Muscle layer of duodenum (tissue), 2 donors: Measurements from ENCODE around the gene MBNL3.

ENCODE experiments used
- H3K27ac ChIP-seq: one replicate; pipeline ENCODE4 v1.7.0; 2013; ENCODE audit warnings: mild to moderate bottlenecking, low read length
- H3K27me3 ChIP-seq: one replicate; pipeline ENCODE4 v1.7.0; 2013; ENCODE audit warnings: low read depth, mild to moderate bottlenecking, control low read depth, low read length
- H3K36me3 ChIP-seq, 2 donors: one replicate each; pipeline ENCODE4 v1.7.0; 2013; ENCODE audit warnings: low read length in 2 of 2, control low read depth in 1 of 2, mild to moderate bottlenecking in 1 of 2; ENCODE audit not compliant: insufficient read depth in 2 of 2, control insufficient read depth in 1 of 2
- H3K4me1 ChIP-seq, 2 donors: one replicate each; pipeline ENCODE4 v1.7.0; 2013; ENCODE audit warnings: low read length in 2 of 2, mild to moderate bottlenecking in 2 of 2, control low read depth in 1 of 2, moderate library complexity in 1 of 2; ENCODE audit not compliant: insufficient read depth in 2 of 2, control insufficient read depth in 1 of 2
- H3K4me3 ChIP-seq, 2 donors: one replicate each; pipeline ENCODE4 v1.7.0; 2013; ENCODE audit warnings: low read length in 2 of 2, low read depth in 1 of 2, mild to moderate bottlenecking in 1 of 2
- H3K9me3 ChIP-seq, 2 donors: one replicate each; pipeline ENCODE4 v1.7.0; 2013; ENCODE audit warnings: low read length in 2 of 2, control low read depth in 1 of 2, mild to moderate bottlenecking in 1 of 2; ENCODE audit not compliant: control insufficient read depth in 1 of 2
- donor health status: healthy.

Gene MBNL3

DNA sequence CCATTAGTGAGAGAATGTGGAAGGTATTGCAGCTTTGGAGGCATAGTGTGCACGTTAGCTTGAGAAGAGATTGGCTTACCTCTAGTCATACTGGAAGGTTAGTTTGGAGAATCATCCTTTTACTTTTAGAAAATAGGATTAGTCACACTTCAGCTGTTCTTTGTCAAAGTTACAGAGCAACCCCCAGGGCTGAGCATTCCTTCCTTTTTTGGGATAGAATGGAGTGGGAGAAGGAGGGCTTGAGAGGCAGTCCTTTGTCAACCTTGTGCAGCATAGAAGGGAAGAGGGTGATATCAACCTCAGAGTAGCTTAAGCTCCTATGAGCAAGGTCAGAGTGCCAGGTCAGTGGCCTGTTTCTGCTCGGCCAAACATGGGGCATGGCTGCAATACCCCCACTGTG, 8.6 kb upstream of the MBNL3 start:
- H3K9me3 ChIP-seq, result no peaks in the 10 kb centered on the region
- no peaks in the 10 kb centered on the region for H3K36me3 ChIP-seq
- H3K27me3 ChIP-seq, result no peaks in the 10 kb centered on the region
- H3K4me1 ChIP-seq, result no peaks in the 10 kb centered on the region
- no peak overlapping the region for H3K4me3 ChIP-seq
- no peak overlapping the region for H3K27ac ChIP-seq

DNA sequence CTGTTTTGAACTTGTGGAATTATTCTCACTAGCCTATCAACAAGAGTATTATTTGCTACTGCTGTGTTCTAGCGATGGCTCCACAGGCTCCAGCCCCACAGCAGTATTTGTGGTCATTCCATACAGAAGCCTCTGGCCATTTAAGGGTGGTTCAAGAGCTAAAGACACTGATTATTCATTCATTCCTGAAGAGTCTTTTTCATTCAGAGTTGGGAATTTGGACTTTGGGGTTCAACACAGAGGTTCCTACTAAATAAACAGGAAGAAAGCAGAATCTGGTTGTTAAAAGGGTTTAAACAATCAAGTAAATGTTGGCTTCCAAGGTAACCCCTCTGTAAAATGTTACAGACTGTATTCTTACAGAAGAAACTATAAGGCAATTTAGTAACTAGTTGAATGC, 4.3 kb upstream of the MBNL3 start:
- Histone ChIP-seq H3K4me1 (peaks cover 3 to 4% of the 10 kb centered on the region in 2 donors), H3K27ac (no peak overlapping the region), H3K4me3 (no peak overlapping the region), H3K9me3 (no peaks in the 10 kb centered on the region), H3K36me3 (no peaks in the 10 kb centered on the region), H3K27me3 (no peaks in the 10 kb centered on the region)

DNA sequence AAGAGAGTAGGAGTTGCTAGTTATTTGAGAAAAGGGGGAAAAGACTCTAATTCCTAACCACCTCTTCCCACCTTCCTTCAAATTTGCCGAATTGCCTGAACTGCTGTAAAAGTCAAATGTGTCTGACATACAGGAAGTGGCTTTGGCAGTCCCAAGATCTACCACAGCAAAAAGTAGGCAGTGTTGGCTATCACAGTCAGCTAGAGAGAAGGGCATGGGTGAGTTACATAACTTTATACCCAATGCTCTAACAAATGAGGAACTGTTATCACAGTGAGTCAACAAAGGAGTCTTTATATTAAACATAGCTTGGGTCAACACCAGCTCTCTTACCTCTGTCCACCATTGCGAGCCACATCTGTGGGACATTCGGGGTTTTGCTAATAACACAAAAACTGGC, 2.4 kb upstream of the MBNL3 start:
- H3K36me3 ChIP-seq, result no peaks in the 10 kb centered on the region
- H3K4me1 ChIP-seq, result peaks cover 3 to 4% of the 10 kb centered on the region in 2 donors
- H3K27ac ChIP-seq, result no peak overlapping the region
- H3K4me3 ChIP-seq, result peak overlapping the region in 1 of 2 donors; percentile 57
- no peaks in the 10 kb centered on the region for H3K9me3 ChIP-seq
- H3K27me3 ChIP-seq, result no peaks in the 10 kb centered on the region

DNA sequence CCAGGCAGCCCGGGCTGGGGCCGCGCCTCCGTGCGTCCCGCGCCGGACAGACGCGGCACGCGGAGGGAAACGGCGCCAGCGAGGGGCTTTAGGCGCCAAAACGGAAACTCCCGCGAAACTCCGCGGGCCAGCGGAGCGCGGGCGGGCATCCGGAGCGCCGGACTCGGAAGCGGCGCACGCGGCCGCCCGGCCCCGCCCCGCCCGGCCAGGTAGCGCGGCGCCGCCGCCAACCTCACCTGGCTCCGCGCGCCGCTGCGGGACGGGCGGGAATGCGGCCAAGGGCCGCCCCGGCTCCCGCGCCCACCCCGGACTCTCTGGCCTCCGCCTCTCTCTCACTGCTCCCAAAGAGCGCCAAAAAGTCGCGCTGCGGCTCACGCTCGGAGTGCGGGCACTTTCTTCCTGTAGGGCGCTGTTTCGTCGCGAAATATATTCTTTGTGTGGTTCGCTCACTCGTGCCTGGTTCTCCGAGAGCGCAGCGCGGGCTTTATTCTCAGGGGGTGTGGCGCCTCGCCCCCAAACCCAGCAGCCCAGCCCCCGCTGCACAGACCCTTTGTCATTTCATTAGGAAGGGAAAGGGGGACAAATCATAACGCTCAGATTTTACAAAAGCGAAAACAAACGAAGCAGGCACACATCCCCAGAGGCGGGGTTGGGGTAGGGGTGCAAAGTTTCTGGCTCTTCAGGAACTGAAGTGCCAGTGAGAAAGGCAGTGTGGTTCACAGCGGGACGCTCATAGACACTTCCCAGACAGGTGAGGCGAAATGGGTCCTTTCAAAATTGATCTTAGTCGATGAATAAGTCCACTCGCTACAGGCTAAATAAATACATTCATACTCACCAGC, 961 bp upstream of the MBNL3 start:
- peak overlapping the region; percentile 72 to 74 for H3K4me3 ChIP-seq
- H3K36me3 ChIP-seq, result no peaks in the 10 kb centered on the region
- H3K4me1 ChIP-seq, result peaks cover 3 to 4% of the 10 kb centered on the region in 2 donors
- no peaks in the 10 kb centered on the region for H3K9me3 ChIP-seq
- H3K27ac ChIP-seq, result no peak overlapping the region
- no peaks in the 10 kb centered on the region for H3K27me3 ChIP-seq

DNA sequence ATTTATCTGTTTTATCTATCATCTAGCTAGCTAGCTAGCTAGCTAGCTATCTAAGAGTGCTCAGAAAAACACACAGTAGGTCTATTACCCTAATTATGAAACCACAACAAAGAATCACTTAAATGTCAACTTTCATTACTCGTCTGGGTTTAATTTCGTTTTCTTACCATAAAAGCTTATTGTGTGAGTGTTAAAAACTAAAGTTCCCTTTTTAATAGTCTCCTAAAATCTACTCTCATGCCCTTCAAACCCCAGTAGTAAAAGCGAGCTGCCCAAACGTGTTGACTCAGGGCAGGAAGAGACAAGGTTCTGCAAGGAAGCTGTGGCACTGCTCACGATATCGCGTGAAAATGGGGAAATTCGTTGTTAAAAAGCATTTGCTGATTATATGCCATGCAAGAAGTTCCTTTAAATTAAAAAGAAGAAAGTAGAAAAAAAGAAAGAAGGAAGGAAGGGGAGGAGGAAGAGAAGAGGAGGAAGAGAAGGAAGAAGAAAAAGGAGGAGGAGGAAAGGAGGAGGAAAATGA, 595 bp downstream of the MBNL3 start:
- H3K36me3 ChIP-seq, result no peaks in the 10 kb centered on the region
- H3K27me3 ChIP-seq, result no peaks in the 10 kb centered on the region
- H3K4me1 ChIP-seq, result peaks cover 3 to 4% of the 10 kb centered on the region in 2 donors
- H3K4me3 ChIP-seq, result peak overlapping the region; percentile 72 to 74
- H3K9me3 ChIP-seq, result no peaks in the 10 kb centered on the region
- H3K27ac ChIP-seq, result peak overlapping the region; percentile 72

DNA sequence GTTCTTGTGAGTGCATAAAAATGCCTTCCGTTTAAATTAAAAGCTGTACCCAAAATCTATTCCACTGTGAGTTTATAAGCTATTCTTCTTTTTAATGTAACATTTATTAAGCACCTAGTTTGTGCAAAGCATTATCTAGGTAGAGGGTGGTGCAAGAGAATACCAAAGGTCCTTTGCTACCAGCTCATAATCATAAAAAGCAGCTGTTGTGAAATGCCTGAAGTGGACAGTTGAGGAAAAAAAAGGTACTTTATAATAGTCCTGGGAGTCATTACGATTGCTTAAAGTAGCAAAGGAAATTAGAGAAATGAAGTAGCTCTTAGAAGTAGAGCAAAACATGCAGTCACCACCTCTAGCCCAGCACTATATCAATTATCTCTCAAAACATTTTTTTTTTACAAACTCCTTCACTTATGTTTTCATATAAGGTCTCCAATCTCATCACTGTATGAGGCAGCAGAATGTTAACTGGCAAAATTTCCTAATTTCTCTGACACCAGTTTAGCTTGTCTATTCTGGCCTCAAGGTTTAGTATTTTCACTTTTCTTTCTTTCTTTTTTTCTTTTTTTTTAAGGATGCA, 2.1 kb downstream of the MBNL3 start:
- Histone ChIP-seq H3K27me3 (no peaks in the 10 kb centered on the region), H3K27ac (no peak overlapping the region), H3K4me3 (peak overlapping the region in 1 of 2 donors; percentile 26), H3K36me3 (no peaks in the 10 kb centered on the region), H3K4me1 (peaks cover 3 to 4% of the 10 kb centered on the region in 2 donors), H3K9me3 (no peaks in the 10 kb centered on the region)

DNA sequence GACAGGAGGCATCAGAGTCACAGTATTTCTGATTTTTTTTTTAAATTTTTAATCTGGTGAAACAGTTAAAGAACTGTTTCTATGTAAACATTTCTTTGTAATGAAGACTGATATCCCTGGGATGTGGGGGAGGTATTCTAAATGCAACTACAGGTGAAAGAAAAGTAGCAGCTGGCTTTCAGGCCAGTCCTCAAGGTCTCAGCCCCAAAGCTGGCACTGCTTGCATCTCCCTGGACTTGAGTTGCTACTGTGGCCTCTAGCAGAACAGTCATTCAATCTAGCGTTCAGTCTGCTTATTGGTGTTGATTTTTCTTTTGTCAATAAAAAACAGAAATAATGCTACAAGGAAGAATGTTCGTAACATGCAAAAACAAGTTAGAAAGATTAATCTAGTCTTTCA, 4.9 kb downstream of the MBNL3 start:
- no peaks in the 10 kb centered on the region for H3K9me3 ChIP-seq
- H3K4me1 ChIP-seq, result peaks cover 0 to 7% of the 10 kb centered on the region in 2 donors

DNA sequence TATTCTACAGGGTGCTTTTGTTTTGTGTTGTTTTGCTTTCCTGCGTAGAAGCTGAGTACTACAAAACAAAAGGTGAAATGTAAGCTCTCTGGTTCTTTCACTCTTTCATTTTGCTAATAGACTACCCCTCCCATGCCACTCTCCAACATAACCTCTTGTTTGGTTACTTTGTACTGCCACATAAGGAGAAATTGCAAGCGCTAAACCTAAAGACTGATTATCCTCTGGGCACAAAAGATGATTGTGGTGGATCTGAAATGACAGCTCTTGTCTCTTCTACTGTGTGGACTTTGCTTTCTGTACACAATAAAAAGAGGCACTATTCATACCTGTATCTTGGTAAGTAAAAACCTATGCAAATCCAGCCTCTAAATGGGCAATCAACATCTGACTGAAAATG, 5.3 kb downstream of the MBNL3 start:
- H3K4me1 ChIP-seq, result peaks cover 0 to 7% of the 10 kb centered on the region in 2 donors

More for the DNA sequence above, 4.9 kb downstream of the MBNL3 start:
- no peaks in the 10 kb centered on the region for H3K36me3 ChIP-seq
- H3K27me3 ChIP-seq, result no peaks in the 10 kb centered on the region
- no peak overlapping the region for H3K4me3 ChIP-seq
- H3K27ac ChIP-seq, result no peak overlapping the region

DNA sequence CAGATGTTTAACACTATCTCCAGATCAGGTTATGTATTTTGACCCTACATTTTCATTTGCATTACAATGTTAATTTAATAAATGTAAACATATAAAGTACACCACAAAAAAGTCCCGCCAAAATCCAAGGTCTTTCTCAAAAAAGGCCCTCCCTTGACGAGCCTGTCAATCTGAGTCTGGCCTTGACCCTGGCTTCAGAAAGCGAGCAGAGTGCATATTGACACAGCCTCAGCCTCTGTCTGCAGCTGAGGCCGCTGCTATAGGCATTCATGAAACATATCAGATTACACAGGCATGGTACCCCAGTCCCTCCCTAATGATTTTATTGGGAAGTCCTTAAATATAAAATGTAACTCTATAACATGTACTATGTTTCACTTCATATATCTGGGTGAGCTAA, 6.2 kb downstream of the MBNL3 start:
- no peaks in the 10 kb centered on the region for H3K36me3 ChIP-seq
- no peaks in the 10 kb centered on the region for H3K27me3 ChIP-seq
- no peak overlapping the region for H3K4me3 ChIP-seq
- H3K9me3 ChIP-seq, result no peaks in the 10 kb centered on the region
- peaks cover 0 to 7% of the 10 kb centered on the region in 2 donors for H3K4me1 ChIP-seq
- H3K27ac ChIP-seq, result no peak overlapping the region

More for the DNA sequence above, 5.3 kb downstream of the MBNL3 start:
- H3K9me3 ChIP-seq, result no peaks in the 10 kb centered on the region
- no peak overlapping the region for H3K27ac ChIP-seq
- H3K4me3 ChIP-seq, result no peak overlapping the region
- H3K36me3 ChIP-seq, result no peaks in the 10 kb centered on the region
- no peaks in the 10 kb centered on the region for H3K27me3 ChIP-seq

DNA sequence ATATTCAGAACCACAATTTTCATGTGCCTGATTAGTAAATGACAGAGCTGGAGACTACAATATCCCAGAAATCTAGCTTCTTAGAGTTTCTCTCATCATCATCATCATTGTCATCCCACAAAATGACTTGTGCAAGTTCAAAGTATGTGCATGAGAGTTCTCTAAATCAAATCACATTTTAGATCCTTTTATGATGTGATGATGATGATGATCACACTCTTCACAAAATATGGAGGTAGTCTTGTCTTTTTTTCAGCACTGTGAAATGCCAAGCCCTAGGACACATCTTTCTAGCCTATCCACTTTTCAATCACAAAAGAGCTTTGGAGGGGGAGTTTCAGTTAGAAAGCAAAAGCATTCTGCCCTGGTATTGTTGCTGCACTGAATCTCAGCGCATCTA, 7.4 kb downstream of the MBNL3 start:
- Histone ChIP-seq H3K9me3 (no peaks in the 10 kb centered on the region), H3K4me1 (peaks cover 0 to 7% of the 10 kb centered on the region in 2 donors), H3K36me3 (no peaks in the 10 kb centered on the region), H3K27me3 (no peaks in the 10 kb centered on the region), H3K4me3 (no peak overlapping the region), H3K27ac (peak overlapping the region; percentile 67)

DNA sequence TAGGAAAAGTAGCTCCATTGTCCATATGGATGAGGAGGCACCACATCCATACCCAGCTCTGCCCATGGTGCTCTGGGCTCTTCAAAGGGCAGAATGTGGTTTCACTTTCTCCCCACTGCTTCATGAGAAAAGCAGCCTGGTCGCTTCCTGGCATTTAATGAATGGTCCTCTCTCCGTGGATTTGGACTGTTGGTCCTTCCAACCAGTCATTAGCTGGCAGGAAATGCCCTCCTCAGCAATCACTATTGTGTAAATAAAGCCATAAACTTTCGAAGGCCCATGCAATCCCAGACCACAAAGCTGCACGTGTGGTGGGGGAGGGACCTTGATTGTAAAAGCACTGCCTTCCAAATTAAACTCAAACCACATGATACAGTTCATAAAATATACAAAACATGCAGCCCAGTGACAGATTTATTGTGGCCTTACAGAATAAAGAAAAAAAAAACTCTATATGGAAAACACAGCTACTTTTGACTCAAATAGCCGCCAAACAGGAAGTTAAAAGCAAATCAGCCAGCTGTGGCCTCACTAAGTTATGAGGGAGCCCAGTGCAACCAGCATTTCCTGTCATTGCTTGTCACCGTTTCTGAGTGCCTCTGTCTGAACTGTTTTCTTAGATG, 8.1 kb downstream of the MBNL3 start:
- peak overlapping the region; percentile 67 for H3K27ac ChIP-seq
- no peaks in the 10 kb centered on the region for H3K9me3 ChIP-seq
- H3K4me3 ChIP-seq, result peak overlapping the region; percentile 38 to 50
- H3K27me3 ChIP-seq, result no peaks in the 10 kb centered on the region
- H3K36me3 ChIP-seq, result no peaks in the 10 kb centered on the region
- H3K4me1 ChIP-seq, result peaks cover 0 to 7% of the 10 kb centered on the region in 2 donors
